ENCODE results near the gene ARHGAP33. TPM values are rescaled to one million over a fixed set of nuclear protein-coding genes. Genes with fewer than 3 reads are reported as not detected.

Gene ARHGAP33
- total and polyA plus RNA-seq, 3 experiments from 2014 or later = 0.71 to 11.9 (median 9.2) TPM

Other genes starting within 250 kb of the ARHGAP33 start
- gene SBSN, start 247.3 kb upstream of the ARHGAP33 start, total RNA-seq = not detected
- gene SBSN, start 247.3 kb upstream of the ARHGAP33 start, polyA plus RNA-seq = not detected
- not detected for gene GAPDHS, start 242.1 kb upstream of the ARHGAP33 start, total RNA-seq
- gene GAPDHS, start 242.1 kb upstream of the ARHGAP33 start, polyA plus RNA-seq = not detected
- gene TMEM147, start 229.9 kb upstream of the ARHGAP33 start, total RNA-seq = 10 to 100 TPM; 82.6 to 91.4 TPM
- gene TMEM147, start 229.9 kb upstream of the ARHGAP33 start, polyA plus RNA-seq = 175 TPM
- gene ATP4A, start 211.9 kb upstream of the ARHGAP33 start, total RNA-seq = not detected
- not detected for gene ATP4A, start 211.9 kb upstream of the ARHGAP33 start, polyA plus RNA-seq
- not detected for gene PMIS2, start 189.4 kb upstream of the ARHGAP33 start, total RNA-seq
- not detected for gene PMIS2, start 189.4 kb upstream of the ARHGAP33 start, polyA plus RNA-seq
- gene HAUS5, start 162.8 kb upstream of the ARHGAP33 start, total RNA-seq = 10 to 100 TPM; 37.3 to 39.3 TPM
- 6.7 TPM for gene HAUS5, start 162.8 kb upstream of the ARHGAP33 start, polyA plus RNA-seq
- 100 to 1,000 TPM; 109 to 116 TPM for gene RBM42, start 146.5 kb upstream of the ARHGAP33 start, total RNA-seq
- gene RBM42, start 146.5 kb upstream of the ARHGAP33 start, polyA plus RNA-seq = 62.4 TPM
- 1 to 10 TPM; 1.2 TPM for gene ETV2, start 133.8 kb upstream of the ARHGAP33 start, total RNA-seq
- 1.4 TPM for gene ETV2, start 133.8 kb upstream of the ARHGAP33 start, polyA plus RNA-seq
- 100 to 1,000 TPM; 433 to 452 TPM for gene COX6B1, start 127.2 kb upstream of the ARHGAP33 start, total RNA-seq
- 753 TPM for gene COX6B1, start 127.2 kb upstream of the ARHGAP33 start, polyA plus RNA-seq
- under 1 TPM in 1 of 2 experiments, not detected in 1; 0.22 TPM for gene UPK1A, start 109.0 kb upstream of the ARHGAP33 start, total RNA-seq
- not detected for gene UPK1A, start 109.0 kb upstream of the ARHGAP33 start, polyA plus RNA-seq
- 100 to 1,000 TPM; 223 to 225 TPM for gene ZBTB32, start 71.0 kb upstream of the ARHGAP33 start, total RNA-seq
- gene ZBTB32, start 71.0 kb upstream of the ARHGAP33 start, polyA plus RNA-seq = 0.77 TPM
- gene KMT2B, start 57.6 kb upstream of the ARHGAP33 start, total RNA-seq = 10 to 100 TPM; 62.6 to 67.8 TPM
- gene KMT2B, start 57.6 kb upstream of the ARHGAP33 start, polyA plus RNA-seq = 2.9 TPM
- 100 to 1,000 TPM; 108 to 110 TPM for gene IGFLR1, start 33.1 kb upstream of the ARHGAP33 start, total RNA-seq
- gene IGFLR1, start 33.1 kb upstream of the ARHGAP33 start, polyA plus RNA-seq = 96.7 TPM
- 10 to 100 TPM; 29.0 to 32.2 TPM for gene U2AF1L4, start 30.1 kb upstream of the ARHGAP33 start, total RNA-seq
- gene U2AF1L4, start 30.1 kb upstream of the ARHGAP33 start, polyA plus RNA-seq = 37.5 TPM
- 10 to 100 TPM; 50.8 to 57.8 TPM for gene PSENEN, start 29.9 kb upstream of the ARHGAP33 start, total RNA-seq
- 101 TPM for gene PSENEN, start 29.9 kb upstream of the ARHGAP33 start, polyA plus RNA-seq
- 10 to 100 TPM in 1 of 2 experiments, 1 to 10 TPM in 1; 8.8 to 10.5 TPM for gene LIN37, start 27.0 kb upstream of the ARHGAP33 start, total RNA-seq
- 12.7 TPM for gene LIN37, start 27.0 kb upstream of the ARHGAP33 start, polyA plus RNA-seq
- not detected for gene HSPB6, start 18.5 kb upstream of the ARHGAP33 start, total RNA-seq
- not detected for gene HSPB6, start 18.5 kb upstream of the ARHGAP33 start, polyA plus RNA-seq
- gene PROSER3, start 17.4 kb upstream of the ARHGAP33 start, total RNA-seq = 10 to 100 TPM; 35.2 to 40.5 TPM
- gene PROSER3, start 17.4 kb upstream of the ARHGAP33 start, polyA plus RNA-seq = 8.3 TPM
- not detected for gene PRODH2, start 37.3 kb downstream of the ARHGAP33 start, total RNA-seq
- gene PRODH2, start 37.3 kb downstream of the ARHGAP33 start, polyA plus RNA-seq = not detected
- not detected for gene NPHS1, start 76.9 kb downstream of the ARHGAP33 start, total RNA-seq
- not detected for gene NPHS1, start 76.9 kb downstream of the ARHGAP33 start, polyA plus RNA-seq
- under 1 TPM; 0.62 to 0.83 TPM for gene KIRREL2, start 81.3 kb downstream of the ARHGAP33 start, total RNA-seq
- gene KIRREL2, start 81.3 kb downstream of the ARHGAP33 start, polyA plus RNA-seq = not detected
- under 1 TPM; 0.85 to 0.86 TPM for gene APLP1, start 93.0 kb downstream of the ARHGAP33 start, total RNA-seq
- not detected for gene APLP1, start 93.0 kb downstream of the ARHGAP33 start, polyA plus RNA-seq
- 10 to 100 TPM; 63.3 to 66.5 TPM for gene NFKBID, start 125.0 kb downstream of the ARHGAP33 start, total RNA-seq
- gene NFKBID, start 125.0 kb downstream of the ARHGAP33 start, polyA plus RNA-seq = 3.0 TPM
- 10 to 100 TPM; 53.4 to 60.1 TPM for gene HCST, start 127.0 kb downstream of the ARHGAP33 start, total RNA-seq
- 1,883 TPM for gene HCST, start 127.0 kb downstream of the ARHGAP33 start, polyA plus RNA-seq
- gene TYROBP, start 132.7 kb downstream of the ARHGAP33 start, total RNA-seq = 1 to 10 TPM; 6.4 to 6.8 TPM
- gene TYROBP, start 132.7 kb downstream of the ARHGAP33 start, polyA plus RNA-seq = 96.2 TPM
- 10 to 100 TPM; 12.4 to 12.5 TPM for gene LRFN3, start 160.8 kb downstream of the ARHGAP33 start, total RNA-seq
- 3.0 TPM for gene LRFN3, start 160.8 kb downstream of the ARHGAP33 start, polyA plus RNA-seq
- gene SDHAF1, start 219.6 kb downstream of the ARHGAP33 start, total RNA-seq = 10 to 100 TPM; 21.0 to 21.9 TPM
- gene SDHAF1, start 219.6 kb downstream of the ARHGAP33 start, polyA plus RNA-seq = 54.2 TPM
- 1 to 10 TPM; 1.2 to 1.9 TPM for gene SYNE4, start 233.2 kb downstream of the ARHGAP33 start, total RNA-seq
- not detected for gene SYNE4, start 233.2 kb downstream of the ARHGAP33 start, polyA plus RNA-seq
- gene ALKBH6, start 238.6 kb downstream of the ARHGAP33 start, total RNA-seq = 10 to 100 TPM; 37.2 to 41.3 TPM
- gene ALKBH6, start 238.6 kb downstream of the ARHGAP33 start, polyA plus RNA-seq = 21.2 TPM